Hematopoietic multipotent progenitor cell treated with erythropoietin and hydrocortisone succinate and interleukin-3 and kit ligand, for 15 days (in vitro differentiated cells): ENCODE data around the gene PNPT1.
A peak's percentile ranks its signal among the peaks of the same experiment; 100 is the strongest.
"Not testable (repeated sequence)": the region's sequence is repeated elsewhere in the genome, so short reads cannot be mapped to it uniquely, and the experiment has no call there.

Source experiments
- DNase-seq: peaks from one replicate; pipeline ENCODE4 v3.0.0-alpha.2; 2015; ENCODE audit warnings: low spot score

Gene PNPT1

DNA sequence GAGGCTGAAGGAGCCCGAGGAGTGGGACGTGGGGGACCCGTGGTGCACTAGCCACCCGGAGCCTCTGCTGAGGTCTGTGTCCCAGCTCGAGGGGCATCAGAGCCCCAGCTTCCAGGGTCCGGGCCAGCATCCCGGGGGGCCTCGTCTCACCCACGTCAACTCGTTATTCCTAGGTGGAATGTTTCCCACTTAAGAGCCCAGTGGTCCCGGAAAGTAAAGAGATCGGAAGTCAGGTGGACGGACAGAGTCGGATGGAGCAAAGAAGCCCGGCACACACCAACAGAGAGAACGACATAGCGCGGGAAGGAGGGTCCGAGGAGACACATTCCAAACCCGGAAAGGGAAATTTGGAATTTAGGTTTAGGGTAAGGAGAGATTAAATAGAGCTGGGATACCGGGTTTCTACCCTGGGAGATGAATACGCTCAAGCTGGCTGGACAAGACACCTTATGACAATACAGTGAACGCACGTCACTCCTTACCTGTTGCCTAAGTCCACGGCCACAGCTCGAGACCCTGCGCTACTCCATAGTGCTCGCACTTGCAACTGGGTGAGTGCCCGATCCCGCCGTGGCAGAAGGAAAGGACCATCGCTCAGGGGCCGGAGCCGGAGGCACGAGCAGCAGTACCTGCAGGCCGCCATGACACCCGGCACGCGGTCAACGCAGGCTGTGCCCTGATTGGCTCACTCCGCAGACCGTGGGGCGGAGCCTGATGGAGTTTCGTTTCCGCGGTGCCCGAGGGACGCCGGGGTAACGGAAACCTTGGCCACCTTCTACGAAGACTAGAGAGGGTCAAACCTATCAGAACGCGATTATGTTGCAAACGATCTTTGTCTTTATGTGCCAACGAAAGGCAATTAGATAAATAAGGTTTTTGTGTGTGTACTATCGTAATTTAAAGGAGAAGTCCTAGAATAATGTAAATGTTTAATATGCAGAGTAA is at the start of gene PNPT1:
Gene PNPT1 (minus strand): TSS at position 664 of the 945 bp plus-strand sequence. CDS start 21 bp downstream, at position 643.
- peak; percentile 94 for DNase-seq

DNA sequence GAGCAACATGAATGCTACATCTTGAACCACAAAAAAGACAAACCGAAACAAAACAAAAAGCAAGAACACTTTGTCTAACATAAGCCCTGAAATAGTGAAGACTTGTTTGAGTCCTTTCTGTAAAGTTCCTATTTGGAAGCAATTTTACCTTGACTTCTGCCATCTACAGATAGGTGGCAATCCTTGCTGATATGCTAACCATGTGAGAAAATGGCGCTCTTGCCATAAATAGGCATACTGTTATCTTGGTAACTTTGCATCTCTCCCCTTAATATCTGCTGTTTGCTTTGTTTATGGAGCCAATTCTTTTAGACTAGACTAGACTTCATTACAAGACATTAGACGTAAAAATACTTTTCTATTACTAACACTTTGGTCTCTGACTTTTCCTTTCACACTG is 49.4 kb upstream of the PNPT1 start:
- DNase-seq, result no peak

DNA sequence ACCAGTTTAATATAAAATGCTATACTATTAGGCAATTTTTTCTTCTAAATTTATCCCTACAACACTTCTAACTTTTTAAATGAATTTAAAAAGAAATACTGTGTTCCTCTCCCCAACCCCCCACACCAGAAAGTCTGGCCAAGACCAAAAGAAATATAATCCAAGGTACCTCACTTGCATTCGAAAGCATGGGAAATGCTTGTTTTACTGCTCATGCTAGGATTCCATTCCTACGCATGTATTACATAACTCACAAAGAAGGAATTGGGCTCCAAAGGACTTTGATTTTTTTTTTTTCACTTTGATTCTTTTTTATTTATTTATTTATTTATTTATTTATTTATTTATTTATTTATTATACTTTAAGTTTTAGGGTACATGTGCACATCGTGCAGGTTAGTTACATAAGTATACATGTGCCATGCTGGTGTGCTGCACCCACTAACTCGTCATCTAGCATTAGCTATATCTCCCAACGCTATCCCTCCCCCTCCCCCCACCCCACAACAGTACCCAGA is 42.4 kb upstream of the PNPT1 start:
- not testable (repeated sequence) for DNase-seq

DNA sequence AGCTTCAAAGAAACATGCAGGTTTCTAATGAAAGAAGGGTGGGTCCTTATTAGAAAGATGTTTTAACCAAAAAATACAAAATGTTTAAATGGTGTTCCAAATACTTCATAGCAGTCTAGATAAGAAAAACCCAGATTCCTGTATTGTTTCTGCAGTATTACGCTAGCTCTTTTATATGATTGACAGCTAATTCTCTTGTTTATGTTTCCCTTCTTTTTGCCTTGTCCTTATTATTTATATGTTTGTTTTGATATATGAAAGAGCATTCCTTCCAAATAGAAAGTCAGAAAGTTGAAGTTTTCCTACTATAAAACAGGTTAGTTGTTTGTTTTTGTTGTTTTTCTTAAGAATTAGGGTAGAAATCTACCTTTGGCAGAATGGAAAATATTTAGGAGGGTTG is 41.1 kb upstream of the PNPT1 start:
- DNase-seq, result no peak

DNA sequence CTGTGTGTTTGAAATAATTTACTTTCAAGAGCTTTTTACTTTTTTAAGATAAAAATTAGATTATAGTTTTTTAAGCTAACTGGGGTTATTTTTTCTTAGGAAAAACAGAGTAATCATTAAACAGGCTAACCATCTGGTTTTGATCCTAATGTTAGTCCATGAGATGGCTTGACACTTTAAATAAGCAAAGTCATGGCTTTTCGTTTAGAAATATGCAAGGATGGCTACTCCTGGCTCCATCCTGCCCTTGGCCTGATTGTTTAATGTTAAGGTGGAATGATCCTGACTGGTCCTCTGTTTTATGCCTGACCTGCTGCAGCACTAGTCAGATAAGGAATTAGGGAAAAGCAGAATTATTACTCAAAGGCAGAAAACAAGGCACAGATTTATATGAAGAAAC is 39.7 kb upstream of the PNPT1 start:
- DNase-seq, result no peak

DNA sequence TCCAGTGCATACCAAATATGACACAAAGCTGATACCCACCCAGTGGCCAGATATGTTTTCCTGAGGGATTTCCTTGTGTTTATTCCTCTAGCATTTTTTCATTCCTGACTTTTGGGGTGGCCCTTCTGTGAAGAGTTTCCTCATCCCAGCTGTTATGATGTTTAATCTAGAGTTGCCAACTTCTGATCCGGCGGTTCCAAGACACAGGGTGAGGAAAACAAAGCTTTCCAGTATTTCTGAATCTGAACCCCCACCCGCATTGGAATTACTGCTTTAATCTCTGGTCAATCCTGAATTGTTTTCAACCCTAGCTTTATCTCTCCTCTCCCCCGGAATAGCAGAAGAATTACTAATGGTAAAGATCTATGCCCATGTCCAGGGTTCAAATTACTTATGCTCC is 39.2 kb upstream of the PNPT1 start:
- DNase-seq, result no peak

DNA sequence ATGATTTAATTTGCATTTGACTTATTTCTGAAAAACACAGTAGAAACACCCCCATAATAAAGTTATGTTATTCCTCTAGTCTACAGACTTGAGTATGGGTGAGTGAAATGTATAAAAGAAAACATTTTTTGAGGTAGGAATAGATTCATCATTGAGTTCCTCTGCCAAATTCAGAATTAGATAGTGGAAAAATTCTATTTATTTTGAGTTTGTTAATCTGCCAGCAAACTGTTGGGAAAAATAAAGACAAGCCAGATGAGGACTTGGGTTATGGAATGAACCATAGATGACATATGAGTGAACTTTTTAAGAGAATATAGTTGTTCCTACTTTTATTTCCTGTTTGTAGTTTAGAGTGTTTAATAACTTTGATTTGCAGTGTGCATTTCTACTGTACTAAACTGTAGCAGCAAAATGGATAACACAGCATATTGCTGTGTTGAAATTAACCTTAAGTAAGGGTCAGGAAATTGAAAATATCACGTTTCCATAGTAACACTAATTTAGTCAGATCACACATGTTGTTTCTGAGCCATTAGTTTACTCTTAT is 35.6 kb upstream of the PNPT1 start:
- no peak for DNase-seq

DNA sequence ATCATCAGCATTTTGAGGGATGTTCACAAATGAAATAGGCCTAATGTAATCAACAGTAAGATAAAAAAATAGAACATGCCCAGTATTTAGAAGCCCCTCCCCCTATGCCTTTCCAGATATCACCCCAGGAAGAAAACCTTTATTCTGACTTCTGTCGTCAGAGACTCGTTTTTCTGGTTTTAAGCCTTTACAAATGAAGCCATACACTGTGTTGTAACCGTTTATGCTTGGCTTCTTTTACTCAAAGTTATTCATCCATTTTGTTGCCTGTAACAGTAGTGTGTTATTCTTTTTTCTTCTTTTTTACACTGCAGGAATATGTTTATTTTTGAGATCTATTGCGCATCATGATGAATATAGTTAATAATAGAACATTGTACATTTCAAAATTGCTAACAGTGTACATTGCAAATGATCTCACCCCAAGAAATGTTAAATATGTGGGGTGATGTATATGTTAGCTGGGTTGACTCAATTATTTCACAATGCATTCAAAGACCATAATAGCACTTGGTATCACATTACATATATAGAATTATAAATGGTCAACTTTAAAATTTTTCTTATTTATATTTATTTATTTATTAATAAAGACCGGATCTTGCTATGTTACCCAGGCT is 28.1 kb upstream of the PNPT1 start:
- no peak for DNase-seq

DNA sequence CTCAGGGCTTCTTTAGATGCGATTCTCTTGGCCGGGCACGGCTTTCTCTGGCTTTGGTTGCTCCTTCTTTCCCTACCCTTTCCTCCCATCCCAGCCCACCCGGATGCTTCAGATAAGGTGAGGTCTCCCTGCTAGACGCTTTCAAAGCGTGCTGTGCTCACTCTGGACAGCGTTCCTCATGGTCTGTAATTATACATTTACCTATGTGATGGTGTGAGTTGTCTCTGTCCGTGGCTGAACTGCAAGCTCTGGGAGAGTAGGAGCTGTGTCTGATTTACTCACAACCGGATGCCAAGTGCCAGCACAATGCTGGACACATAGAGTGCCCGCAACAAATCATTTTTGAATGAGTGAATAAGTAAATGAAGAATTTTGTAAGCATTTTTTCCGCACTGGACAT is 26.8 kb upstream of the PNPT1 start:
- no peak for DNase-seq

DNA sequence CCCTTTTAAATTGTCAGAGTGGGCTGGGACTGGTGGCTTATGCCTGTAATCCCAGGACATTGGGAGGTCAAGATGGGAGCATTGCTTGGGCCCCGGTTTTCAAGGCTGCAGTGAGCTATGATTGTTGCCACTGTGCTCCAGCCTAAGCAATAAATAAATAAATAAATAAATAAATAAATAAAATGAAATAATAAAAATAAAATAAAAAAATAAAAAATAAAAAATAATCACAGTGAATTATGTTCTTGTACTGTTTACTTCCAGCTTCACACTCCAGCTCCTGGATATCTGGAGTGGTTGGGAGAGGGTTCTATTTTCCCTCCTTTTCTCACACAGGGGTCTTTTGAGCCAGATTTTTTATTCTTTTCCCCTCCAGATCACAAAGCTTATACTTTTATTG is 26.2 kb upstream of the PNPT1 start:
- no peak for DNase-seq

DNA sequence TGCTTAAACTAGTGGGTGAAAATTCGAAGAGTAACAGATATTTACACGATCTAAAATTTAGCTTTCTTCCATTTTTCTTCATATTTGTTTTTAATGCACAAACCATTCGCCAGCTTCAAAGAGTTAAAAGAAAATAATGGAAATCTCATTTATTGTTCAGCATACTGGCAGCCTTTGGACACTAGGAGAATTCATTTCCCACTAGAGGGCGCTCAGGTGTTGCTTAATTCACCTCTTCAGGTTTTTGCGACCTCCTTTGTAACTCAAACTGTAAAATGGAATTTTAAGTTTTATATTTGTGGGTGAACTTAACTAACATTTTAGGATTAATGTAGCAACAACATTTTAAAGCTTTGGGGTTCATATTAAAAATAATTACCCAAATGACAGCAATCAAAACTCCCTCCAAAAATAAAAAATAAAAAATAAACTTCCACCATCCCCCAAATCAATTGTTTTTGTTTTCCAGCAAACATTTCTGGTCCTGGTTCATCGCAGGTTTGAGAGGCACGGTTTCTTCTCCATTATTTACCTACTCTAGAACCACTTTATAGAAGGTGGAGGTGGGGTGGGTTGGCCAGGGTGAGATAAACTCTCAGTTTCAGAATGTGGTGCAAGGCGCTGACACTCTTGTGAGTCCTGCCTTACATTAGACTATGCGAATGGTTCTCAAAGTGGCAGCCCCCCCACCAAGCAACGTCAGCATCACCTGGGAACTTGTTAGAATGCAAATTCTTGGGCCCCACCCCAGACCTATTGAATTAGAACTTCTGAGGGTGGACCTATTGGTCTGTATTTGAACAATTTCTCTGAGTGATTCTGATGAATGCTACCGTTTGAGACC is 24.7 kb upstream of the PNPT1 start:
- DNase-seq, result peak; percentile 63

DNA sequence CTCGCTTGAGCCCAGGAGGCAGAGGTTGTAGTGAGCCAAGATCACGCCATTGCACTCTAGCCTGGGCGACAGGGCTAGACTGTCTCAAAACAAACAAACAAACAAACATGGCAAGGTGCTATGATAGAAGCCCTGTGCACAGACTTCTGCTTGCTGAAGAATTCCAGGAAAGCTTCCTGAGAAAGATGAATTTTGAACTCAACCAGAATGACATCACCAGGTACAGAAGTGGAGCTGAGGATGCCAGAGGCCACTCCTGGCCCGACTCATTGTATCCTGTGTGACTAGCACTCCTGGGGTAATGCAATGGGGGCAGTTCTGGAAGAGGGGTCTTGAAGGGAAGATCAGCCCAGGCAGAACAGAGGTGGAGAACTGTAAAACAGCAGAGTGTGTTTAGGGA is 22.0 kb upstream of the PNPT1 start:
- no peak for DNase-seq

DNA sequence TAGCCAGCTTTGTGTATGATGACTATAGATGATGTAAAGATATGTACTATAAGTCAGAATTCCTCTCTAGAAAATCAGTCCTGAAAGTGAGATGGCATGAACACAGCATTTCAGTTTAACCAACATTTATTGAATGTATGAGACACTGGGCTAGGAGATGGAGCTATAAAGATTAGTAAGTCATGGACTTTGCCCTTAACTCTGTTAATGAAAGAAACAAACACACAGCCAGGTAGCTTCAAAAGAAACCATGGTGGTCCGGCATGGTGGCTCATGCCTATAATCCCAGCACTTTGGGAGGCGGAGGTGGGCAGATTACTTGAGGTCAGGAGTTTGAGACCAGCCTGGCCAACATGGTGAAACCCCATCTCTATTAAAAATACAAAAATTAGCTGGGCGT is 21.5 kb upstream of the PNPT1 start:
- DNase-seq, result not testable (repeated sequence)

DNA sequence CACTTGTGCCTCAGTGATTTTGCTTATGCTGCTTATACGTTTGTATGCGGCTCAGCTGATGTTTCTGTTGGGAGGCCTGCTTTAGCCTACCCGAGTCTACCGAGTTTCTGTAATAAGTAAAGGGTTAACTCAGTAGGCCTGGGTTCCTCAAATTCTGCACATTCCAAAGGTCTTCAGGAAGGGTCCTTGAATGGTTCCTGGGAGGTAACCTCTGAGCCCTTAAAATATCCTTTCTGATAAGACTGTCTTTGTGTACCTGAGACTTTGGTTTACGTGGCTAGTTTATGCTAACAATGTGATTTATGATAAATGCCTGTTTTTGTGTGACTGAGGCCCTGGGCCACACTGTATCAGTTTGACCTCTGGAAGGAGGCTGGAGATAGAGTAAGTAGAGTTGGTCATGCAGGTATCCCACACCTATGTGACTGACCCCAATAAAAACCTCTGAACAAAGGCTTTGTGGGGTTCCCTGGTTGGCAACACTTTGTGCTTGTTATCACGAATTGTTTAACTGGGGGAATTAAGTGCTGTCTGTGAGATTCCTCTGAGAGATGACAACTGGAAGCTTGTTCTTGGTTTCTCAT is 18.9 kb upstream of the PNPT1 start:
- DNase-seq, result no peak

DNA sequence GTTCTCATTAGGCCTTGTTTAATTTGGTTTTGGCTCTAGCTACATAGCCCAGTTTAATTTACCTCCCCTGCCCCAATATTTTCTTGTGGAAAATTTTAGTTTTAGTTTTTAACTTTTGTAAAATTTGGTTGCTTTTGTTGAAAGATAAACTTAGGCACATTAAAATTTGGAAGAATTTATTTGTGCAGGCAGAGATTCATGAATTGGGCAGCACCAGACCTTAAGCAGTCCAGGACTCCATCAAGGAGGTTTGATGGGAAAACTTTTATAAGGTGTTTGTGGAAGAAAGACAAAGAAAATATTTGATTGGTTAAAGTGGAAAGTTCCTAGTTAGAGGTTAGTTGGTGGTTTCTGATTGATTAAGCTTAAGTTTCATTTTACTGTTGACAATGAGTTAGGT is 16.4 kb upstream of the PNPT1 start:
- DNase-seq, result no peak

DNA sequence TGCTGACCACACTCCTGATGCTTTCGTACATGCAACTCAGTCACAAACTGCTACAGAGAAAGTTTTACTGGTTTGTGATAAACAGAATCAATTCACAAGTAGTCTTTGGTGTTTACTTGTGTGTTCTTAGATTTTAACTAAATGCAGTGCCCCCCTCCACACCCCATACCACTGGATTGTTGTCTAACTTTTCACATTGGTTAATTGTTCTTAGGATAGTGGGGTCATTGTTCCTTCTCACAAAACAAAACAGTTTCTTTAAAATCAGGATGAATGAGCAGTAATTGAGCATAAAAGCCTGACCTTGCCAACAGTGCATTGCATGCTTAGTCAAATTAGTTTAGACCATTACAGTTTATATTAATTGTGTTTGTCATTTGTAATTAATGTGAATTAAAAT is 14.1 kb upstream of the PNPT1 start:
- no peak for DNase-seq

DNA sequence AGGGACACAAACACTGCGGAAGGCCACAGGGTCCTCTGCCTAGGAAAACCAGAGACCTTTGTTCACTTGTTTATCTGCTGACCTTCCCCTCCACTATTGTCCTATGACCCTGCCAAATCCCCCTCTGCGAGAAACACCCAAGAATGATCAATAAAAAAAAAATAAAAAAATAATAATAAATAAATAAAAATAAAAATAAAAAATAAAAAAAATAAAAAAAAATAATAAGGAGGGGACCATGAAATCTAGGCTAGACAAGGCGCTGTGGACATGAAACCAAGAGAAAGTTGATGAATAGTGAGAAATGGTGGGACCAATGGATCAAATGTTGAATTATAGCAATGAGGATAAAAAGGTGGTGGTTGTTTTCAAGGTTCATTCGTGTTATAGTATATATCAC is 12.6 kb upstream of the PNPT1 start:
- DNase-seq, result not testable (repeated sequence)

DNA sequence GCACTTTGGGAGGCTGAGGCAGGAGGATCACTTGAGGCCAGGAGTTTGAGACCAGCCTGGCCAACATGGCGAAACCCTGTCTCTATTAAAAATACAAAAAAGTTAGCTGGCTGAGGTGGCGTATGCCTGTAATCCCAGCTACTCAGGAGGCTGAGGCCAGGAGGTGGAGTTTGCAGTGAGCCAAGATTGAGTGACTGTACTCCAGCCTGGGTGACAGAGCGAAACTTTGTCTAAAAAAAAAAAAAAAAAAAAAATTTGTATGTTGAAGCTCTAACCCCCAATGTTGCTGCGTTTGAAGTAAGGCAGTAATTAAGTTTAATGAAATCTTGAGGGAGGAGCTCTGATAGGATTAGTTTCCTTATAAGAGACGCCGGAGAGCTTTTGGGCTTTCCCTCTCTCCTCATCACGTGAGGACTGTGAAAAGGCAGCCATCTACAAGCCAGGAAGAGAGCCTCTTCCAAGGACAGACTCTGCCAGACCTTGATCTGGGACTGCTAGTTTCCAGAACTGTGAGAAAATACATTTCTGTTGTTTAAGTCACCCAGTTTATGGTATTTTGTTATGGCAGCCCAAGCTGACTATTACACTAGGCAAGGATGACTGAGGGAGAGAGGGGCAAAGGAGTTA is 11.5 kb upstream of the PNPT1 start:
- DNase-seq, result no peak

DNA sequence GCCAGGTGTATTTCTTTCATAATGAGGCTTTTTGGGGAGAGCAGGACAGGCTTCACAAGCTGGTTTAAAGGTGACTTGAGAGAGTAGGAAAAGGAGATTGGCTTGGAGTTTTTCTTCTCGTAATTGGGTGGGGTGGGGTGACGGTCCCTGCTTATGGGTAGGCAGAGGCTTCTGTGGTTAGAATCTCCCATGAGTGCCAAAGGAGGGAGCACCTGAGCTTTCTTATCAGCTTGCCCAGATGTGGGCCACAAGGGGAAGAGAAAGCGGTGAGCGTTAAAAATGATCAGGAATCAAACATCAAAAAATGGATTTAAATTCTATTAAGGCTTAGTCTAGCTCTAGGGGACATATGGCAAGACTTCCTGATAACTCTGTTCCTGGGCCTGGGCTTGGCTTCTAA is 9.7 kb upstream of the PNPT1 start:
- DNase-seq, result no peak

DNA sequence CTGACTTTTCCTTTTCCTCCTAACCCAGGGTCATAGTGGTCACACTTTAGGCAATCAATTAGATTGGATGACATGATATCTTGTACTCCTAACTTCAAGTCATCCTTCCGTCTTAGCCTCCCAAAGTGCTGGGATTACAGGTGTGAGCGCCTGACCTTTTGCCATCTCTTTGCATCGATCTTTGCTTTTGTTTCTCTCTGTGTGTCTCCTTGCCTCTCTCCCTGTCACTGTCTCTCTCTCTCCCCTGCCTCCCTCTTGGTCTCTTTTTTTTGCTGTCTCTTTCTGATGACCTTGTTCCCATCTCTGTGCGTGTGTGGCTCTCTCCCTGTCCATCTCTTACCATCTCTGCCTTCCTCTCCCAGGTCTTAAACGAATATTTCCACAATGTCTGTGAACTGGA is 904 bp downstream of the PNPT1 start:
- not testable (repeated sequence) for DNase-seq

DNA sequence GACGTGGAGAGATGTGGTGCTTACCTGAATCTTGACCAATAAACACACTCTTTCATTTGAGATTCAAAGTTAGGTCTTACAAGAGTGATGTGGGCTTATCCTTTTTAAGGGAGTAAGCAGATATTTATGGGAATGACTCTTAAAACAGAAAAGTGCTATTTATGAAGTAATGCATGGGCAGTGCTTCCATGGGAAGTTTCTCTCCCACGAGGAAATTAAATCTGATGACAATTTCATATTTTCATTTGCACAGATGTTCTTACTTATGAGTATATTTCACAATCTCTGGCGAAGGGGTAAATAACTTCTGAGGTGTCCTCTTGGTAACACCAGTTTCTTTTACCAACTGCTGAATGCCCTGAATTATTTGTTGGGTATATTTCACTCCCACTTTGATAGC is 21.0 kb downstream of the PNPT1 start:
- no peak for DNase-seq
